Loucy (cell line): ENCODE data around the gene UCHL1.

Experiments
- H2AFZ ChIP-seq: fragments of 200-600 bp; sonication (generic); 2 replicates; pipeline ENCODE4 v1.6.0; 2016; ENCODE audit warnings: antibody characterized with exemption, mild to moderate bottlenecking, low read length, moderate library complexity
- H3F3A ChIP-seq: fragments of 200-600 bp; 2 replicates; pipeline ENCODE4 v1.6.0; 2016; ENCODE audit warnings: antibody characterized with exemption, low read depth, mild to moderate bottlenecking
- H3K27me3 ChIP-seq: fragments of 200-600 bp; sonication (generic); 2 replicates; pipeline ENCODE4 v1.6.1; 2014; ENCODE audit warnings: low read length, mild to moderate bottlenecking; ENCODE audit not compliant: insufficient read depth, poor library complexity, severe bottlenecking
- H3K36me3 ChIP-seq: fragments of 200-600 bp; sonication (generic); 2 replicates; pipeline ENCODE4 v1.6.1; 2016; ENCODE audit warnings: low read length; ENCODE audit not compliant: insufficient read depth
- H3K4me1 ChIP-seq: fragments of 200-600 bp; sonication (generic); 2 replicates; pipeline ENCODE4 v1.5.1; 2014; ENCODE audit warnings: low read length, mild to moderate bottlenecking; ENCODE audit not compliant: insufficient read depth, poor library complexity, severe bottlenecking
- H3K4me2 ChIP-seq: fragments of 200-600 bp; sonication (generic); 2 replicates; pipeline ENCODE4 v1.6.0; 2014; ENCODE audit warnings: antibody characterized with exemption, low read length, low read depth, mild to moderate bottlenecking; ENCODE audit not compliant: poor library complexity, severe bottlenecking
- H3K4me3 ChIP-seq: fragments of 200-600 bp; sonication (generic); 2 replicates; pipeline ENCODE4 v1.5.1; 2014; ENCODE audit warnings: low read length, mild to moderate bottlenecking, mixed read lengths; ENCODE audit not compliant: poor library complexity, severe bottlenecking
- H3K79me2 ChIP-seq: fragments of 200-600 bp; sonication (generic); 2 replicates; pipeline ENCODE4 v1.6.1; 2014; ENCODE audit warnings: low read length; ENCODE audit not compliant: insufficient read depth
- H3K9ac ChIP-seq: fragments of 200-600 bp; sonication (generic); 2 replicates; pipeline ENCODE4 v1.6.0; 2014; ENCODE audit warnings: mild to moderate bottlenecking, low read depth, low read length, moderate library complexity; ENCODE audit not compliant: poor library complexity, severe bottlenecking
- H3K9me2 ChIP-seq: fragments of 200-600 bp; sonication (generic); replicated peaks from 2 replicates; pipeline ENCODE4 v1.6.1; 2016; ENCODE audit warnings: low read depth, low read length, mixed read lengths
- H3K9me3 ChIP-seq: fragments of 200-600 bp; sonication (generic); 2 replicates; pipeline ENCODE4 v1.6.1; 2014; ENCODE audit warnings: mild to moderate bottlenecking, antibody characterized with exemption, low read length, low read depth; ENCODE audit not compliant: insufficient read depth
- H4K20me1 ChIP-seq: fragments of 200-600 bp; sonication (generic); 2 replicates; pipeline ENCODE4 v1.6.0; 2014; ENCODE audit warnings: antibody characterized with exemption, low read length, mild to moderate bottlenecking; ENCODE audit not compliant: insufficient read depth, poor library complexity, severe bottlenecking
- CTCF ChIP-seq: fragments of 200-600 bp; sonication (generic); conservative IDR thresholded peaks from 2 replicates; pipeline ENCODE4 v1.5.1; 2014; ENCODE audit warnings: mild to moderate bottlenecking, antibody characterized with exemption, low read length
- EZH2phosphoT487 ChIP-seq: fragments of 200-600 bp; IDR thresholded peaks from 2 replicates; pipeline ENCODE4 v1.6.1; 2018; ENCODE audit warnings: antibody characterized with exemption, mild to moderate bottlenecking, moderate library complexity, borderline replicate concordance

The UCHL1 gene

GRCh38 chr4:41258783-41259182, 2.1 kb downstream of the UCHL1 start:
- Histone ChIP-seq H3K9me3 (no peaks in the 10 kb centered on the region), H3K9ac (no peak overlapping the region), H3K4me1 (no peaks in the 10 kb centered on the region), H3F3A (no peaks in the 10 kb centered on the region), H3K4me2 (no peak overlapping the region), H3K4me3 (no peak overlapping the region), H3K9me2 (no peaks in the 10 kb centered on the region), H3K27me3 (no peaks in the 10 kb centered on the region), H4K20me1 (no peaks in the 10 kb centered on the region), H3K79me2 (no peaks in the 10 kb centered on the region), H3K36me3 (no peaks in the 10 kb centered on the region), H2AFZ (no peak overlapping the region)
- TF ChIP-seq EZH2phosphoT487, result no peak
- TF ChIP-seq CTCF, result peak; percentile 47

GRCh38 chr4:41260116-41260733, 3.5 kb downstream of the UCHL1 start:
- Histone ChIP-seq H3K9me3 (no peaks in the 10 kb centered on the region), H3K27me3 (no peaks in the 10 kb centered on the region), H3K9ac (no peak overlapping the region), H3K79me2 (no peaks in the 10 kb centered on the region), H4K20me1 (no peaks in the 10 kb centered on the region), H3K9me2 (no peaks in the 10 kb centered on the region), H3K4me3 (no peak overlapping the region), H2AFZ (no peak overlapping the region), H3K36me3 (no peaks in the 10 kb centered on the region), H3F3A (no peaks in the 10 kb centered on the region), H3K4me2 (no peak overlapping the region), H3K4me1 (no peaks in the 10 kb centered on the region)
- TF ChIP-seq EZH2phosphoT487 (no peak), CTCF (no peak)

- no peaks in the 10 kb centered on the region for H3F3A ChIP-seq
- no peaks in the 10 kb centered on the region for H3K4me1 ChIP-seq
- no peaks in the 10 kb centered on the region for H3K9me3 ChIP-seq
- H3K36me3 ChIP-seq, result no peaks in the 10 kb centered on the region
- H2AFZ ChIP-seq, result no peak overlapping the region
- no peaks in the 10 kb centered on the region for H3K79me2 ChIP-seq
- H3K9me2 ChIP-seq, result no peaks in the 10 kb centered on the region
- H3K4me2 ChIP-seq, result no peak overlapping the region
- no peak for TF ChIP-seq EZH2phosphoT487
- no peak for TF ChIP-seq CTCF
- no peak overlapping the region for H3K9ac ChIP-seq
- no peaks in the 10 kb centered on the region for H3K27me3 ChIP-seq
- no peaks in the 10 kb centered on the region for H4K20me1 ChIP-seq
- H3K4me3 ChIP-seq, result no peak overlapping the region
These were observed 5.5 kb downstream of the UCHL1 start for GRCh38 chr4:41262198-41262597.
